GM20000 (cell line): Measurements from ENCODE around the gene C5orf52.
"Not testable (repeated sequence)": the region's sequence is repeated elsewhere in the genome, so short reads cannot be mapped to it uniquely, and the experiment has no call there.

Experiments used
- DNase-seq: peaks from one replicate; pipeline ENCODE4 v3.0.0; 2012; ENCODE audit warnings: low spot score
- TF ChIP-seq, protein P1 (sequence below): IDR thresholded peaks from 2 replicates; pipeline ENCODE4 v1.5.1; 2012; ENCODE audit warnings: mild to moderate bottlenecking, control low read depth; ENCODE audit errors: extremely low read depth, missing control alignments

The C5orf52 gene

DNA sequence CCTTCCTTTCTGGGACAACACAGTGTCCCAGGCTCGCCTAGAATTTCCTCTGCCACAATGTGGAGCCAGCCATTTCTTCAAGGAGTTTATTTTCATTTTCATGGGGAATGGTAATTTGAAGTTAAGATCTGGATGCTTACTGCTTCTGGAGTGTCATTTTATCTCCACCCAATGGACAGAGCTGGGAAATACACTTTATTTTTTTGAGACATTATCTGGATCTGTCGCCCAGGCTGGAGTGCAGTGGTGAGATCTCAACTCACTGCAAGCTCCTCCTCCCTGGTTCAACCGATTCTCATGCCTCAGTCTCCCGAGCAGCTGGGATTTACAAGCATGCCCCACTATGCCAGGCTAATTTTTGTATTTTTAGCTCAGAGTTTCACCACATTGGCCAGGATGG lies 47.2 kb downstream of the C5orf52 start:
- peak; percentile 49 for DNase-seq
- TF ChIP-seq, protein P1, sequence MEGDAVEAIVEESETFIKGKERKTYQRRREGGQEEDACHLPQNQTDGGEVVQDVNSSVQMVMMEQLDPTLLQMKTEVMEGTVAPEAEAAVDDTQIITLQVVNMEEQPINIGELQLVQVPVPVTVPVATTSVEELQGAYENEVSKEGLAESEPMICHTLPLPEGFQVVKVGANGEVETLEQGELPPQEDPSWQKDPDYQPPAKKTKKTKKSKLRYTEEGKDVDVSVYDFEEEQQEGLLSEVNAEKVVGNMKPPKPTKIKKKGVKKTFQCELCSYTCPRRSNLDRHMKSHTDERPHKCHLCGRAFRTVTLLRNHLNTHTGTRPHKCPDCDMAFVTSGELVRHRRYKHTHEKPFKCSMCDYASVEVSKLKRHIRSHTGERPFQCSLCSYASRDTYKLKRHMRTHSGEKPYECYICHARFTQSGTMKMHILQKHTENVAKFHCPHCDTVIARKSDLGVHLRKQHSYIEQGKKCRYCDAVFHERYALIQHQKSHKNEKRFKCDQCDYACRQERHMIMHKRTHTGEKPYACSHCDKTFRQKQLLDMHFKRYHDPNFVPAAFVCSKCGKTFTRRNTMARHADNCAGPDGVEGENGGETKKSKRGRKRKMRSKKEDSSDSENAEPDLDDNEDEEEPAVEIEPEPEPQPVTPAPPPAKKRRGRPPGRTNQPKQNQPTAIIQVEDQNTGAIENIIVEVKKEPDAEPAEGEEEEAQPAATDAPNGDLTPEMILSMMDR = peak; percentile 31

DNA sequence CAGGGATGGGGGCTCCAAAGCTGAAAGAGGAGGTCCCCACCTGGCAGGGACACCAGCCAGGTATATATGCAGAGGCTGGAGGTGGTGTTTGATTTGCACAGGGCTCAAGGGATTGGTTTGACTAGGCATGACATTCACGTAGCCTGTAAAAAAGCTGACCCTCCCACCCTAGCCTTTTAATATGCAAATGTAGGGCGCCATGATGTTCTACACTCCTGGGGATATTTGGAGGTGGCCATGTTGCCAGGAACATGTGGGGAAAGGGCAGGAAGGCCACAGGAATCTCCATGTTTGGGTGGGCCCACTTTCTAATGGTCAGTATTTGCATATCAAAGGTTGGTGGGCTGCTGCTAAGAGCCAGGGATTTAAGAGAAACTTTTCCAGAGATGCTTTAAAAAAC lies 47.9 kb downstream of the C5orf52 start:
- DNase-seq = no peak
- TF ChIP-seq, protein P1 = no peak

DNA sequence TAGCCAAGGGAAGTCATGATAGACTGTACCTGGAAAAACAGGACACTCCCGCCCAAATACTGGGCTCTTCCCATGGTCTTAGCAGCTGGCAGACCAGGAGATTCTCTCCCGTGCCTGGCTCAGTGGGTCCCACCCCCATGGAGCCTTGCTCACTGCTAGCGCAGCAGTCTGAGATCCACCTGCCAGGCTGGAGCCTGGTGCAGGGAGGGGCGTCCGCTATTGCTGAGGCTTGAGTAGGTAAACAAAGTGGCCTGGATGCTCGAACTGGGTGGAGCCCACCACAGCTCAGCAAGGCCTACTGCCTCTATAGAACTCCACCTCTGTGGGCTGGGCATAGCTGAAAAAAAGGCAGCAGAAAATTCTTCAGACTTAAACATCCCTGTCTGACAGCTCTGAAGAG lies 49.8 kb downstream of the C5orf52 start:
- no peak for DNase-seq
- TF ChIP-seq, protein P1 = no peak

DNA sequence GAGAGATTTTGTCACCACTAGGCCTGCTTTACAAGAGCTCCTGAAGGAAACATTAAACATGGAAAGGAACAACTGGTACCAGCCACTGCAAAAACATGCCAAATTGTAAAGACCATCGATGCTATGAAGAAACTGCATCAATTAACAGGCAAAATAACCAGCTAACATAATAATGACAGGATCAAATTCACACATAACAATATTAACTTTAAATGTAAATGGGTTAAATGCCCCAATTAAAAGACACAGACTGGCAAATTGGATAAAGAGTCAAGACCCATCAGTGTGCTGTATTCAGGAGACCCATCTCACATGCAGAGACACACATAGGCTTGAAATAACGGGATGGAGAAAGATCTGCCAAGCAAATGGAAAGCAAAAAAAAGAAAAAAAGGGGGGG lies 51.6 kb downstream of the C5orf52 start:
- DNase-seq = not testable (repeated sequence)

DNA sequence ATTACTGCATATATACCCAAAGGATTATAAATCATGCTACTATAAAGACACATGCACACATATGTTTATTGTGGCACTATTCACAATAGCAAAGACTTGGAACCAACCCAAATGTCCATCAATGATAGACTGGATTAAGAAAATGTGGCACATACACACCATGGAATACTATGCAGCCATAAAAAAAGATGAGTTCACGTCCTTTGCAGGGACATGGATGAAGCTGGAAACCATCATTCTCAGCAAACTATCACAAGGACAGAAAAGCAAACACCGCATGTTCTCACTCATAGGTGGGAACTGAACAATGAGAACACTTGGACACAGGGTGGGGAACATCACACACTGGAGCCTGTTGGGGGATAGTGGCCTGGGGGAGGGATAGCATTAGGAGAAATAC lies 55.3 kb downstream of the C5orf52 start:
- not testable (repeated sequence) for DNase-seq

DNA sequence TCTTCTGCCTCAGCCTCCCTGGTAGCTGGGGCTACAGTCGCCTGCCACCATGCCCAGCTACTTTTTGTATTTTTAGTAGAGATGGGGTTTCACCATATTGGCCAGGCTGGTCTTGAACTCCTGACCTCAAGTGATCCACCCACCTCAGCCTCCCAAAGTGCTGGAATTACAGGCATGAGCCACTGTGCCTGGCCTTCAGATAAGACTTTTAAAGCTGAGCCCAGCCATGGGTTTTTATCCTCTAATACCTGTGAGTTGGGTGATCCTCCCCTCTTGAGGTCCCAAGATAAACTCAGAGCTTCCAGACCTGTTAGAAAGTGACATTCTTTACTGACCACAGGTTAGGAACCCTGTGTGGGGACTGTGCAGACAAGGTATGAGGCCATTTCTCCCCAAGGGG lies 56.5 kb downstream of the C5orf52 start:
- DNase-seq = not testable (repeated sequence)
